Epithelial cell of esophagus (primary cell): ENCODE results near the gene AP1S3.

Experiments
- DNase-seq: peaks from one replicate; pipeline ENCODE4 v3.0.0; 2010; ENCODE audit warnings: low read depth
- H3K4me3 ChIP-seq: 2 replicates; pipeline ENCODE4 v1.5.1; 2011; ENCODE audit warnings: mild to moderate bottlenecking, low read length, control low read depth
- CTCF ChIP-seq: IDR thresholded peaks from 2 replicates; pipeline ENCODE4 v1.5.1; 2011; ENCODE audit warnings: low read depth, mild to moderate bottlenecking, low read length, control low read depth, inconsistent platforms; ENCODE audit not compliant: insufficient read depth; ENCODE audit errors: missing control alignments

AP1S3 gene

GRCh38 chr2:223860809-223861738 lies 23.7 kb upstream of the AP1S3 start:
- no peak overlapping the region for H3K4me3 ChIP-seq
- no peak for TF ChIP-seq CTCF
- peak; percentile 90 for DNase-seq

DNA sequence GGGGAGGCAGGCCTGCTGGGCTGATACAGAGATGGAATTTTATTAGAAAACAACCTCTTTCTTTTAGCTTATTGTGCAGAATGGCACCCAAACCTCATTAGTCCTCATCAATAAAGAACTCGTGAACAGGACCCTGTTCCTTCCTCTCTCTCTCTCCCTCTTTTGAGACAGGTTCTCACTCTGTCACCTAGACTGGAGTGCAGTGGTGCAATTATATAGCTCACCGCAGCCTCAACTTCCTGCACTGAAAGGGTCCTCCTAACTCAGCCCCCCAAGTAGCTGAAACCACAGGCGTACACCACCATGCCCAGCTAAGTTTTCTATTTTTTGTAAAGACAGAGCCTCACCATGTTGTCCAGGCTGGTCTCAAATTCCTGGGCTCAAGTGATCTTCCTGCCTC lies 21.7 kb upstream of the AP1S3 start:
- no peak overlapping the region for H3K4me3 ChIP-seq
- no peak for TF ChIP-seq CTCF
- no peak for DNase-seq

GRCh38 chr2:223856584-223856983 lies 19.2 kb upstream of the AP1S3 start:
- H3K4me3 ChIP-seq = no peak overlapping the region
- no peak for TF ChIP-seq CTCF
- no peak for DNase-seq

GRCh38 chr2:223856021-223856420 lies 18.6 kb upstream of the AP1S3 start:
- no peak for DNase-seq
- no peak overlapping the region for H3K4me3 ChIP-seq
- no peak for TF ChIP-seq CTCF

DNA sequence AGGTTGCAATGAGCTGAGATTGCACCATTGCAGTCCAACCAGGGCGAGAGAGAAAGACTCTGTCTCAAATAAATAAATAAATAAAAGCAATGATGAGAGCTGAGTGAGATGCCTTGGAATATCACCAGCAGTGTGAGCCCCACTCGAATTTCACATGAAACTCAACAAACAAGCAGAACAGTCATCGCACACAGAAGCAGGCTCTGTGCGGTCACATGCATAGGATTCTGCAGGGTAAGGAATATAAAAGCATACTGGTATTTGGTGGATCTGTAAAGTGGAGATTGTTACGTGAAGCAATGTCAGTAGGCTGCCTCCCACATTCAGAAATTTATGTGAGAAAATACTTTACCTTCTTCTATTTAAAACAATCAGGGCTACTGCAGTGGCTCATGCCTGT lies 18.0 kb upstream of the AP1S3 start:
- no peak for DNase-seq
- TF ChIP-seq CTCF = no peak
- H3K4me3 ChIP-seq = no peak overlapping the region

DNA sequence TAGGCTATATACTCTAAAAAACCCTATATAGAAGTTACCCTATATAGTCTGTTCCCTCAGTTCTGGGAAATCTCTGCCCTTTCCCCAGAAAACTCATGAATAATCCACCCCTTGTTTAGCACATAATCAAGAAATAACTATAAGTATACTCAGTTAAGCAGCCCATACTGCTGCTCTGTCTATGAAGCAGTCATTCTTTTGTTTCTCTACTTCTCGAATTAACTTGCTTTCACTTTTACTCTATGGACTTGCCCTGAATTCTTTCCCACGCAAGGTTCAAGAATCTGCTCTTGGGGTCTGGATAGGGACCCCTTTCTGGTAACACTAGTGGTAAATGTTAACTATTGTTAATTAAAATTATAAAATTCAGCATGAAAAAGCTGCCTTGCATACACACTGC lies 17.4 kb upstream of the AP1S3 start:
- DNase-seq = no peak
- no peak overlapping the region for H3K4me3 ChIP-seq
- no peak for TF ChIP-seq CTCF

DNA sequence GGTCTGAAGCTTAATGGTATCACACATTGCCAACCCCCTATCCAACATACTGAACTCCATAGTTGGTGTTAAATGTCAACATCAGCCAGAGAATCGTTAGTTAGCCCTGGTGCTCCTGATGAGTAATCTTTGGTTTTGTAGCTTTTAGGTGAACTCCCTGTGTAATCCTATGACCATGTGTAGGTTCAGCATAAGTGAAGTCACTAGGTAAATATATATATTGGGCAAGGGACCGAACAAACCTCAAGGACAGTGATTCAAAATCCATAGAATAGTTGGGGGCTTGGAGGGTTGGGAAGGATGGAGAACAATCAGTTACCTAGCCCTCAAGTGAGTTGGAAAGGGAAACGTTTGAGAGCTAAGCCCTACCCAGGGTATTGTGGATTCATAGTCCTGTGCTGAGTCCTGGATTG lies 16.0 kb upstream of the AP1S3 start:
- H3K4me3 ChIP-seq = no peak overlapping the region
- peak; percentile 87 for DNase-seq
- TF ChIP-seq CTCF = no peak
